Neural cell (in vitro differentiated cells): Measurements from ENCODE around the gene SUN1. TPM values are rescaled to one million over a fixed set of nuclear protein-coding genes. Genes with fewer than 3 reads are reported as not detected.

ENCODE experiments used
- H2AFZ ChIP-seq: fragments of 200-600, 300-800 bp; sonication (generic), shearing (Covaris generic); 2 replicates; pipeline ENCODE4 v1.6.0; 2014; ENCODE audit warnings: low read depth, mild to moderate bottlenecking, antibody characterized with exemption, low read length, moderate library complexity
- H3F3A ChIP-seq: fragments of 200-600 bp; shearing (Covaris generic); 2 replicates; pipeline ENCODE4 v1.6.1; 2016; ENCODE audit warnings: mild to moderate bottlenecking, moderate library complexity, mixed read lengths, antibody characterized with exemption, low read length; ENCODE audit not compliant: insufficient read depth, poor library complexity, severe bottlenecking
- H3K27ac ChIP-seq: fragments of 200-600, 300-800 bp; sonication (generic), shearing (Covaris generic); 2 replicates; pipeline ENCODE4 v1.5.1; 2014; ENCODE audit warnings: mild to moderate bottlenecking, low read length, moderate library complexity
- H3K27me3 ChIP-seq: fragments of 300-800, 200-600 bp; sonication (generic), shearing (Covaris generic); 2 replicates; pipeline ENCODE4 v1.6.0; 2014; ENCODE audit warnings: mild to moderate bottlenecking, low read depth, low read length, moderate library complexity; ENCODE audit not compliant: insufficient read depth
- H3K36me3 ChIP-seq: fragments of 300-800, 200-600 bp; sonication (generic), shearing (Covaris generic); 2 replicates; pipeline ENCODE4 v1.5.1; 2014; ENCODE audit warnings: mild to moderate bottlenecking, antibody characterized with exemption, low read length, moderate library complexity; ENCODE audit not compliant: insufficient read depth
- H3K4me2 ChIP-seq: fragments of 300-800, 200-600 bp; sonication (generic), shearing (Covaris generic); 2 replicates; pipeline ENCODE4 v1.6.0; 2014; ENCODE audit warnings: mild to moderate bottlenecking, low read length
- H3K4me3 ChIP-seq: fragments of 300-800, 200-600 bp; sonication (generic), shearing (Covaris generic); 2 replicates; pipeline ENCODE4 v1.5.1; 2014; ENCODE audit warnings: mild to moderate bottlenecking, low read length, moderate library complexity
- H3K79me2 ChIP-seq: fragments of 200-600 bp; shearing (Covaris generic); replicated peaks from 2 replicates; pipeline ENCODE4 v1.6.0; 2014; ENCODE audit warnings: mild to moderate bottlenecking, low read length, moderate library complexity; ENCODE audit not compliant: insufficient read depth
- H3K9ac ChIP-seq: fragments of 300-800, 200-600 bp; sonication (generic), shearing (Covaris generic); 2 replicates; pipeline ENCODE4 v1.6.1; 2016; ENCODE audit warnings: mild to moderate bottlenecking, low read length, mixed read lengths
- H3K9me2 ChIP-seq: fragments of 200-600 bp; shearing (Covaris generic); 2 replicates; pipeline ENCODE4 v1.6.1; 2016; ENCODE audit warnings: mild to moderate bottlenecking, low read length, mixed read lengths; ENCODE audit not compliant: insufficient read depth
- H3K9me3 ChIP-seq: fragments of 200-600, 300-800 bp; sonication (generic), shearing (Covaris generic); 2 replicates; pipeline ENCODE4 v1.6.1; 2016; ENCODE audit warnings: mild to moderate bottlenecking, mixed run types, low read length, moderate library complexity, mixed read lengths
- H4K20me1 ChIP-seq: fragments of 200-600 bp; shearing (Covaris generic); 2 replicates; pipeline ENCODE4 v1.6.1; 2016; ENCODE audit warnings: mild to moderate bottlenecking, mixed run types; ENCODE audit not compliant: insufficient read depth
- EP300 ChIP-seq: fragments of 450-650 bp; conservative IDR thresholded peaks from 2 replicates; pipeline ENCODE4 v1.6.1; 2014; ENCODE audit warnings: antibody characterized with exemption, mild to moderate bottlenecking, moderate library complexity; ENCODE audit not compliant: poor library complexity, severe bottlenecking
- EZH2 ChIP-seq: fragments of 200-600, 300-800 bp; shearing (Covaris generic), sonication (generic); IDR thresholded peaks from 2 replicates; pipeline ENCODE4 v1.6.1; 2014; ENCODE audit warnings: antibody characterized with exemption, low read length, borderline replicate concordance, mild to moderate bottlenecking; ENCODE audit not compliant: insufficient read depth, poor library complexity, severe bottlenecking
- MXI1 ChIP-seq: fragments of 450-650 bp; conservative IDR thresholded peaks from 2 replicates; pipeline ENCODE4 v1.6.1; 2014; ENCODE audit warnings: antibody characterized with exemption, mild to moderate bottlenecking; ENCODE audit not compliant: poor library complexity, severe bottlenecking
- POLR2AphosphoS5 ChIP-seq: IDR thresholded peaks from 2 replicates; pipeline ENCODE4 v1.6.1; 2012
- RAD21 ChIP-seq: fragments of 450-650 bp; conservative IDR thresholded peaks from 2 replicates; pipeline ENCODE4 v1.6.1; 2014; ENCODE audit warnings: antibody characterized with exemption, mild to moderate bottlenecking, moderate library complexity
- SMC3 ChIP-seq: fragments of 450-650 bp; conservative IDR thresholded peaks from 2 replicates; pipeline ENCODE4 v1.6.1; 2014; ENCODE audit warnings: antibody characterized with exemption, mild to moderate bottlenecking, moderate library complexity; ENCODE audit not compliant: poor library complexity
- TAF1 ChIP-seq: IDR thresholded peaks from 2 replicates; pipeline ENCODE4 v1.6.1; 2012; ENCODE audit warnings: low read depth
- polyA plus RNA-seq: library from polyadenylated mRNA; depleted of rRNA; stranded (reverse); fragments of >200 nt; gene quantifications from 2 replicates; pipeline ENCODE4 v1.2.3, GENCODE V29; 2014
- TF ChIP-seq, protein P1 (sequence below): fragments of 450-650 bp; IDR thresholded peaks from 2 replicates; pipeline ENCODE4 v1.5.1; 2014; ENCODE audit warnings: antibody characterized with exemption, mild to moderate bottlenecking, moderate library complexity; ENCODE audit not compliant: poor library complexity, severe bottlenecking
- TF ChIP-seq, protein P2 (sequence below): IDR thresholded peaks from 2 replicates; pipeline ENCODE4 v1.6.1; 2012; ENCODE audit warnings: borderline replicate concordance

Gene SUN1
- polyA plus RNA-seq, 1 donor from 2014 or later = 309 TPM

DNA sequence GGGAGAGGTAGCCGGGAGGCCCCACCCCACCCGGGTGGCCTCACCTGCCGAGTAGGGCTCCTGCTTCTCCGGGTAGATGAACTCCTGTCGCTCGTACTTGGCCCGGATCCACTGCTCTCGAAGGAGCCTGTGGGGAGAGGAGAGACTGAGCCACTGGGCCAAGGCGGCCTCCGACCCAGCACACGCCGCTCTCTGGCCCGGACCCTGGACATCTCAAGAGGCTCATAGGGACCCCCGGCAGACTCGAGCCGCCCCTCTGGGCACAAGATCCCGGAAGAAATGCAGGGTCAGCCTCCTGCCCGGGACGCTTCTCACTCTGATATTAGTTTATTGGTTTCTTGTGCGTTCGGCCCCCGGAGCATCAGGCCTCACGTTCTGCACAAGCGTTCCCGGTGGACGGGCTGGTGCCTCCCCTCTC lies 87.7 kb downstream of the SUN1 start:
- Histone ChIP-seq H4K20me1 (no peaks in the 10 kb centered on the region), H3K4me3 (no peak overlapping the region), H3K79me2 (no peaks in the 10 kb centered on the region), H3K9ac (no peak overlapping the region), H3K27me3 (no peaks in the 10 kb centered on the region), H3F3A (no peaks in the 10 kb centered on the region), H3K36me3 (no peaks in the 10 kb centered on the region), H3K4me2 (no peak overlapping the region), H3K27ac (no peak overlapping the region), H2AFZ (no peak overlapping the region), H3K9me3 (no peaks in the 10 kb centered on the region), H3K9me2 (no peaks in the 10 kb centered on the region)
- no peak for TF ChIP-seq SMC3
- no peak for TF ChIP-seq EP300
- TF ChIP-seq TAF1 = no peak
- TF ChIP-seq, protein P1, sequence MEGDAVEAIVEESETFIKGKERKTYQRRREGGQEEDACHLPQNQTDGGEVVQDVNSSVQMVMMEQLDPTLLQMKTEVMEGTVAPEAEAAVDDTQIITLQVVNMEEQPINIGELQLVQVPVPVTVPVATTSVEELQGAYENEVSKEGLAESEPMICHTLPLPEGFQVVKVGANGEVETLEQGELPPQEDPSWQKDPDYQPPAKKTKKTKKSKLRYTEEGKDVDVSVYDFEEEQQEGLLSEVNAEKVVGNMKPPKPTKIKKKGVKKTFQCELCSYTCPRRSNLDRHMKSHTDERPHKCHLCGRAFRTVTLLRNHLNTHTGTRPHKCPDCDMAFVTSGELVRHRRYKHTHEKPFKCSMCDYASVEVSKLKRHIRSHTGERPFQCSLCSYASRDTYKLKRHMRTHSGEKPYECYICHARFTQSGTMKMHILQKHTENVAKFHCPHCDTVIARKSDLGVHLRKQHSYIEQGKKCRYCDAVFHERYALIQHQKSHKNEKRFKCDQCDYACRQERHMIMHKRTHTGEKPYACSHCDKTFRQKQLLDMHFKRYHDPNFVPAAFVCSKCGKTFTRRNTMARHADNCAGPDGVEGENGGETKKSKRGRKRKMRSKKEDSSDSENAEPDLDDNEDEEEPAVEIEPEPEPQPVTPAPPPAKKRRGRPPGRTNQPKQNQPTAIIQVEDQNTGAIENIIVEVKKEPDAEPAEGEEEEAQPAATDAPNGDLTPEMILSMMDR = no peak
- TF ChIP-seq MXI1 = no peak
- no peak for TF ChIP-seq POLR2AphosphoS5
- TF ChIP-seq EZH2 = no peak
- TF ChIP-seq, protein P2, sequence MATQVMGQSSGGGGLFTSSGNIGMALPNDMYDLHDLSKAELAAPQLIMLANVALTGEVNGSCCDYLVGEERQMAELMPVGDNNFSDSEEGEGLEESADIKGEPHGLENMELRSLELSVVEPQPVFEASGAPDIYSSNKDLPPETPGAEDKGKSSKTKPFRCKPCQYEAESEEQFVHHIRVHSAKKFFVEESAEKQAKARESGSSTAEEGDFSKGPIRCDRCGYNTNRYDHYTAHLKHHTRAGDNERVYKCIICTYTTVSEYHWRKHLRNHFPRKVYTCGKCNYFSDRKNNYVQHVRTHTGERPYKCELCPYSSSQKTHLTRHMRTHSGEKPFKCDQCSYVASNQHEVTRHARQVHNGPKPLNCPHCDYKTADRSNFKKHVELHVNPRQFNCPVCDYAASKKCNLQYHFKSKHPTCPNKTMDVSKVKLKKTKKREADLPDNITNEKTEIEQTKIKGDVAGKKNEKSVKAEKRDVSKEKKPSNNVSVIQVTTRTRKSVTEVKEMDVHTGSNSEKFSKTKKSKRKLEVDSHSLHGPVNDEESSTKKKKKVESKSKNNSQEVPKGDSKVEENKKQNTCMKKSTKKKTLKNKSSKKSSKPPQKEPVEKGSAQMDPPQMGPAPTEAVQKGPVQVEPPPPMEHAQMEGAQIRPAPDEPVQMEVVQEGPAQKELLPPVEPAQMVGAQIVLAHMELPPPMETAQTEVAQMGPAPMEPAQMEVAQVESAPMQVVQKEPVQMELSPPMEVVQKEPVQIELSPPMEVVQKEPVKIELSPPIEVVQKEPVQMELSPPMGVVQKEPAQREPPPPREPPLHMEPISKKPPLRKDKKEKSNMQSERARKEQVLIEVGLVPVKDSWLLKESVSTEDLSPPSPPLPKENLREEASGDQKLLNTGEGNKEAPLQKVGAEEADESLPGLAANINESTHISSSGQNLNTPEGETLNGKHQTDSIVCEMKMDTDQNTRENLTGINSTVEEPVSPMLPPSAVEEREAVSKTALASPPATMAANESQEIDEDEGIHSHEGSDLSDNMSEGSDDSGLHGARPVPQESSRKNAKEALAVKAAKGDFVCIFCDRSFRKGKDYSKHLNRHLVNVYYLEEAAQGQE = no peak
- no peak for TF ChIP-seq RAD21

DNA sequence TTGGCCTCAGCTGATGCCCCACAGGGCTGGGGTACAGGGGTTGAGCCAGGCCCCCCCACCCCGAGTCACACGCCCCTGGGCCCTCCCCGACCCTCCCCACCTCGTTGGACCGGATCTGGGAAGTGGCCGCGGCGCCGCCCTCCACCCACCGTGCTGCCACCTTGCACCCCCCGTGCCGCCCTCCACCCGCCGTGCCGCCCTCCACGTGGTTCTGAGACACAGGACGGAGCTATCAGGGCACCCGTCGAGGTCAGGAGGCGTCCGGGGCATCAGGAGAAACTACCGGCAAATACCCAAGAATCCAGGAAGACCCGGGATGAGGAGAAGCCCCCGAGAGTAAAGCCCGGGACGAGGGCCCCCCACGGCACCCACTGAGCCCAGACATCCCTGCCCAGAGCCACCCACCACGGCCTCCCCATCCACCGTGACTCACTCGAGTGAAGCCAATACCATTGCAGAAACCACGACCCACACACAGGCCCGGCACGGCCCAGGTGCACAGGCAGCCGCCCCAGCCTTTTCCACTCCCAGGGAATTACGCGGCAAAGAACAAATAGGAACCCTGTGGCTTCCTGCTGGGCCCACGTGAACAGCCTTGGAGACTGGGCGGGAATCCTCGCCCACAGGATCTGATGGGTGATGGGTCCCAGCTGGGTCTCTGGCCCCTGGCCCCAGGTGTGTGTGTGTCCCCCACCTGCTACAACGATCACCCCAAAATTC lies 88.2 kb downstream of the SUN1 start:
- no peaks in the 10 kb centered on the region for H3F3A ChIP-seq
- no peaks in the 10 kb centered on the region for H3K36me3 ChIP-seq
- no peaks in the 10 kb centered on the region for H3K9me3 ChIP-seq
- H4K20me1 ChIP-seq = no peaks in the 10 kb centered on the region
- no peak overlapping the region for H3K4me3 ChIP-seq
- no peak for TF ChIP-seq SMC3
- TF ChIP-seq MXI1 = no peak
- TF ChIP-seq, protein P1 = no peak
- no peak for TF ChIP-seq RAD21
- TF ChIP-seq EP300 = no peak
- TF ChIP-seq POLR2AphosphoS5 = no peak
- TF ChIP-seq, protein P2 = no peak
- no peaks in the 10 kb centered on the region for H3K27me3 ChIP-seq
- no peak overlapping the region for H3K27ac ChIP-seq
- H3K4me2 ChIP-seq = no peak overlapping the region
- no peak overlapping the region for H2AFZ ChIP-seq
- H3K9ac ChIP-seq = no peak overlapping the region
- H3K79me2 ChIP-seq = no peaks in the 10 kb centered on the region
- no peaks in the 10 kb centered on the region for H3K9me2 ChIP-seq
